Measurements from ENCODE around the gene SORD.
"Not testable (repeated sequence)": the region's sequence is repeated elsewhere in the genome, so short reads cannot be mapped to it uniquely, and the experiment has no call there.

- not testable (repeated sequence) for TF ChIP-seq POLR2A (IDR thresholded peaks at IDR 0.05; ENCODE audit: low read depth, low read length); TAF1 (IDR thresholded peaks at IDR 0.05; ENCODE audit: low read depth, low read length); POLR2AphosphoS5 (IDR thresholded peaks at IDR 0.05; ENCODE audit: low read depth, low read length); PAX5 (IDR thresholded peaks at IDR 0.05; ENCODE audit: insufficient read depth, low read length, severe bottlenecking); POU2F2 (IDR thresholded peaks at IDR 0.05; ENCODE audit: low read depth, low read length)
Measured at GRCh38 chr15:45075440-45076320, 52.7 kb downstream of the SORD start.

All from GM12891 (cell line).